NCI-H2029 treated with DMSO at 0.1 percent for 48 hours (cell line): ENCODE measurements around the gene ZBED1.
A peak's percentile ranks its signal among the peaks of the same experiment; 100 is the strongest.
"Not testable (repeated sequence)": the region's sequence is repeated elsewhere in the genome, so short reads cannot be mapped to it uniquely, and the experiment has no call there.

ENCODE experiments used
- DNase-seq: peaks from one replicate; lab custom pipeline; 2025; lab: John Stamatoyannopoulos, UW

The ZBED1 gene

DNA sequence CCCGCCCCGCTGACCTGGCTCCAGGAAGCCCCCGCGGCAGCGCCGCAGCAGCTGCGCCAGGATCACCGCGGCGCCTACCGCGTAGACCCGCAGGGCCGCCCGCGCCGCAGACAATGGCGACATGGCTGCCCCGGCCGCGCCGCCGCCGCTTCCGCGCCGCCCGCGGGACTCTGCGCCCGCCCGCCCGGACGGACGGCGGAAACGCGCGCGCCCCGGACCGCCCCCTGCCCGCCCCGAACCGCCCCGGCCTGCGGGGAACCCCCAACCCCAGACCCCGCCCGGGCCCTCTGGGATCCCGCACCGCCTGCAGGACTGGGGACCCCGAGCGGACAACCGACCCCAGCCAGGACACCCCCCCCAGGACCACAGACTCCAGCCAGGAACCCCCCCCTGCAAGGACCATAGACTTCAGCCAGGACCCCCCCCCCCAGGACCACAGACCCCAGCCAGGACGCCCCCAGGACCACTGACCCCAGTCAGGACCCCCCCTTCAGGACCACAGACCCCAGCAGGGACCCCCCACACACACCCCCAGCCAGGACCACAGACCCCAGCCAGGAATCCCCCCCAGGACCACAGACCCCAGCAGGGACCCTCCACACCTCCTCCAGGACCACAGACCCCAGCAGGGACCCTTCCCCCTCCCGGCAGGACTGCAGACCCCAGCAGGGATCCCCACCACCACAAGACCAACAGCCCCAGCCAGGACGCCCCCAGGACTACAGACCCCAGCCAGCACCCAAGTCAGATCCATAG lies at the start of gene ZBED1, which contains the start of gene DHRSX:
TSS of gene ZBED1 (minus strand) at position 174 of the 756 bp plus-strand sequence. CDS start 10,257 bp downstream, outside the sequence.
TSS of gene DHRSX (minus strand) at position 174 of the 756 bp plus-strand sequence. CDS start at position 123, 51 bp downstream.
- no peak for DNase-seq

DNA sequence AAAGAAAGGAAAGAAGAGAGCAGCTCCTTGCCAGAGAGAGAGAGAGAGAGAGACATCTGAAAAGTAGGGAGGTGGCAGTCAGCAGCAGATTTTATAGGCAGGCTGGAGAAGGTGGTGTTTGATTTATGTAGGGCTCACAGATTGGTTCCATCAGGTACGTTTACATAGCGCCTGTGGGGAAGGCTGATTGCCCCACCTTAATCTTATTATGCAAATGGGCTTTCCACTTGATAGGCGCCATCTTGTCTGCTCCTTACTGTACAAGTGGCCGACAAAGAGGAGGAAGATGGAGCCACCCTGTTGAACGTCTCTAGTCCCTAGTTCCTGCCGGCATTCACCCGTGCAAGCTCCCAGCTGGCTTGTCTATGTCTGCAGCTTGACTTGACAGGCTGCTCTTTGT lies 49.1 kb upstream of the ZBED1 start:
- DNase-seq = peak; percentile 73

DNA sequence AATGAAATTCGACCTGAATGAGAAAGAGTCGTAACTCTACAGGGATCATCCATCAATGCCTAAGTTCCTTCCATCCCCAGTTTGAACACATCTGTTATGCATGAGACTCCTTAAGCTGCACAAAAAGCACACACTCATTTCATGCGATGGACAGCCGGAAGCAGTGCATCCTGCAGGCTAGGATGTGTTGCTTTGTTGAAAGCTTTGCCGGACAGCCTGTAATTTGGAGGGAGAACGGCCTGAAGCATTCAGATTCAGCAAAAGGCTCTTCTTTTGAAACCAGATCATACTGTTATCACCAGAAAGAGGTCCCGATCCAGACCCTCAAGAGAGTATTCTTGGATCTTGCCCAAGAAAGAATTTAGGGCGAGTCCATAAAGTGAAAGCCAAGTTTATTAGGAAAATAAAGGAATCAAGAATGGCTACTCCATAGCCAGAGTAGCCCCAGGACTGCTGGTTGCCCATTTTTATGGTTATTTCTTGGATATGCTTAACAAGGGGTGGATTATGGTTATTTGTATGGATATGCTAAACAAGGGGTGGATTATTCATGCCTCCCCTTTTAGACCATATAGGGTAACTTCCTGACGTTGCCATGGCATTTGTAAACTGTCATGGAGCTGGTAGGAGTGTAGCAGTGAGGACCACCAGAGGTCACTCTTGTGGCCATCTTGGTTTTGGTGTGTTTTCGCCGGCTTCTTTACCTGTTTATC lies 48.1 kb upstream of the ZBED1 start:
- DNase-seq = no peak

DNA sequence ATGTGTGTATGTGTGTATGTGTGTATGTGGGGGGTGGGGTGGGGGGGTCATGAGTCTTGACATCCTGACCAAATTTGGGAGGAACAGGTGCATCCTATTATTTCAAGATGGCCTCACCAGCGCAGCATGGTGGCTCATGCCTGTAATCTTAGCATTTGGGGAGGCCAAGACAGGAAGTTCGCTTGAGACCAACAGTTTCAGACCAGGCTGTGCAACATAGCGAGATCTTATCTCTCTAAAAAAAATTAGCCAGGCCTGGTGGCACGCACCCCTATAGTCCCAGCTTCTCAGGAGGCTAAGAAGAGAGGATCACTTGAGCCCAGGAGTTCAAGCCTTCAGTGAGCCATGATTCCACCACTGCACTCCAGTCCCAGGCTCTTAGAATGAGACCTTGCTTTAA lies 47.0 kb upstream of the ZBED1 start:
- no peak for DNase-seq

DNA sequence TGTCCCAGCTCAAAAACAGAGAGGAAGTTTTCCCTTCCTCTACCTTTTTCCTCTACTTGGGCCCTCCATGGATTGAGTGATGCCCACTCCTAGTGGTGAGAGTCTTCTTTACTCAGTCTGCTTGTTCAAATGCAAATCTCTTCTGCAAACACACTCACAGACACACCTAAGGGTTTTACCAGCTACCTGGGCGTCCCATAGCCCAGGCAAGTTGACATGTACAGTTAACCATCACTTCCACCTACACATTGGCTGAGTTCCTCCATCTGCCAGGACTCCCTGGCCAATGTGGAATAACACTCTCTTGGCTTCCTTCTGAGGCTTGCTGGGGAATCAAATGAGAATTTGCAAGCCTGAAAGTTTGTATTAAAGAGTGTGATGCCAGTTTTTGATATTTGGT lies 45.7 kb upstream of the ZBED1 start:
- DNase-seq = no peak

DNA sequence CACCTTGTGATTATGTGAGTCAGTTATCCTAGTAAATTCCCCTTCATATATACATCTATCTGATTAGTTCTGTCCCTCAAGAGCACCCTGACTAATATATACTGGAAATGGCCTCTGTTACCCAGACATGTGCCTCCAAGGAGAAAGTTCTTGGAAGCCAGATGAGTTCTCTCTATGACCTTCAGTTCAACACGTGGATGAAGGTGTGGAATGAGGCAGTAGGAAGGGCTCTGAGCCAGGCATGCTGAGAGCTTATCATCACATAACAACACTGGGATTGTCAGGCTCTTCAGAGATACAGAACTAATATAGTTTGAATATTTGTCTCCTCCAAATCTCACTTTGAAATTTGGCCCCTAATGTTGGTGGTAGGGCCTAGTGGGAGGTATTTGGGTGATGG lies 44.4 kb upstream of the ZBED1 start:
- no peak for DNase-seq

DNA sequence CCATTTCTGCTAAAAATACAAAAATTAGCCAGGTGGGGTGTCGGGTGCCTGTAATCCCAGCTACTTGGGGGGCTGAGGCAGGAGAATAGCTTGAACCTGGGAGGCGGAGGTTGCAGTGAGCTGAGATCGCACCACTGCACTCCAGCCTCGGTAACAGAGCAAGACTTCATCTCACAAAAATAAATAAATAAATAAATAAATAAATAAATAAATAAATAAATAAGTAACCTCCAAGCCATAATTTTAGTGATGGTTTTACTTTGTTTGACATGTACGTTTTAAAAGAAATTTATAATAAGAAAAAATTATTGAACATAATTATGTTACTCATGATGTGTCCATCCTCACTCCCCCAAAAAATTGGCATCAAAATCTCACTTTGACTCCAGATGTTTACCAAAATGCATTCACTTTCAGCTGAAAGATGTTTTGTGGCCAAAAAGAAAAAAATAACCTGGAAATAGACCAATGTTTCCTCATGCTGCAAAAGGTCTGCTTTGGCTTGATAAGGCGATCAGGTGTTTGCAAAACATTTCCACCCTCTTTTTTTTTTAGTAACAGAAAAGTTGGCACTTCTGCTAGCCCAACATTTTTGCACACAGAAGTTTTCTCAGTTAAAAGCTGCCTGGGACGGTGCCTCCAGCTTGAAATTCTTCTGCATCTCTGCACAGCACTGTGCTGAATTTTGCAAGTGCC lies 42.2 kb upstream of the ZBED1 start:
- DNase-seq = no peak

DNA sequence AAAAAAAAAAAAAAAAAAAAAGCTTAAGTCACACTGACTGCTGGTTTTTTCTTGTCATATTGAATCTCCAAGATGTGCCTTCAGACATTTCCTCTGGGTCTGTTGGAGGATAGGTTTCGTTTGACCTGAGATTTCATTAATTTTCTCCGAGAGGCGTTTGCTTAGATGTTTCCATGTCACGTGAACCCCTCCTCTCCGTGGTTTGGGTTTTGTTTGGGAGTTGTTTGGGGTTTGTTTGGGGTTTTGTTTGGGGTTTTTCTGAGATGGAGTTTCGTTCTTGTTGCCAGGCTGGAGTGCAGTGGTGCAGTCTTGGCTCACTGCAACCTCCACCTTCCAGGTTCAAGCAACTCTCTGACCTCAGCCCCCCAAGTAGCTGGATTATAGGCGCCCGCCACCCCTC lies 40.8 kb upstream of the ZBED1 start:
- DNase-seq = no peak

DNA sequence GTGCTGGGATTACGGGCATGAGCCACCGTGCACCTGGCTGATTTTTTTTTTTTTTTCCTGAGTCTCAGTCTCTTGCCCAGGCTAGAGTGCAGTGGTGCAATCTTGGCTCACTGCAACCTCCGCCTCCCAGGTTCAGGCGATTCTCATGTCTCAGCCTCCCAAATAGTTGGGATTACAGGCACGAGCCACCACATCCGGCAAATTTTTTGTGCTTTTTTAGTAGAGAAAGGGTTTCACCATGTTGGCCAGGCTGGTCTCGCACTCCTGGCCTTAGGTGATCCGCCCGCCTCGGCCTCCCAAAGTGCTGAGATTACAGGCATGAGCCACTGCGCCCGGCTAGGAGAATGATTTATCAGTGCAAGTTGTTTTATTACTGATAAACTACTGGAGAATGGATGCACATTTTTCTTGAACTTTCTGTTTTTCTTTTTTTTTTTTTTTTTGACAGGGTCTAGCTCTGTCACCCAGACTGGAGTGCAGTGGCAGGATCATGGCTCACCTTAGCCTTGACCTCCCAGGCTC lies 39.7 kb upstream of the ZBED1 start:
- no peak for DNase-seq

DNA sequence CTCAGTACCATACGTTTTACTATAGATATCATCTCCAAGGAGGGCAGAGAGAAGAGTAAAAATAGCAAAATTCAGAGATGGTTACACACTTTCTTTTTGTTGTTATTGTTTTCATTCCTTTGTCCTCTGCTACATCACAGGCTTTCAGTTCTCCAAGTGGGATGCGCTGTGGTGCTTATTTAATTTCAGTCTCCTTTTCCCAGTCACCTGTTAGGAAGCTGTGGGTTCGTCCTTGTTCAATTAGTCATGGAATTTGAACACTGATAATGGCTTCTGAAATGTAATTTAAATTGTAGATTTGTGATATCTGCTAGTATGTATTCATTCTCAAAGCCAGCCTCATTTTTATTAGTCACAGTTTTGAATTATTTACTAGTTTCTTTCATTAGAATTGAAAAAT lies 38.8 kb upstream of the ZBED1 start:
- DNase-seq = no peak

DNA sequence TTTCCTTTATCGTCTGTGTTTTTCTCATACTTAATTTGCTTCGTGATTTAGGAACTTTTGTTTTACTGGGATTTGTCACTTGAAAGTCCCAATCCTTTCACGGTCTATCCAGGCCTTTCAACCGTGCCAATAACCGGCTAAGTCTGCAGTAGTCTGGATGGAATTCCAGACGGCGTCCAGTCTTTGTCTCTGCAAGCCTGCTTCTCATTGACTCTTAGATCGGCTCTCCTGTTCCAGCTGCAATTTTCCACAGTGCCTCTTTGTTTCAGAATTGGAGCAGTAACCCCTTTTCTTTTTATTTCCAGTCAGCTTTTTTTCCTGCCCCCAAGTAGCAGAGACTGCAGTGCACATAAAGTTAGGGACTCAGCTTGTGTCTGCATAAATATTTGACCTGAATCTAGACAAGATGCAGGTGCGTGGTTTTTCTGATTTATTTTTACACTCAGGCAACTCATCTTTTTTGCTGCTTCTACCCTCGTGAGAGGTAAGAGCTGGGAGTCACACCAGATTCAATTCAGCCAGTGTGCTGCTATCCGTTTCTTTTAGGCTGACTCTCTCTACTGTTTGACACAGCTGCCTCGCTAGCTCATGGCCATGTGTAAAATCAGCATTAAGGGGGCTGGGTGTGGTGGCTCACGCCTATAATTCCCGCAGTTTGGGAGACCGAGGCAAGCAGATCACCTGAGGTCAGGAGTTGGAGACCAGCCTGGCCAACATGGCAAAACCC lies 37.4 kb upstream of the ZBED1 start:
- no peak for DNase-seq

DNA sequence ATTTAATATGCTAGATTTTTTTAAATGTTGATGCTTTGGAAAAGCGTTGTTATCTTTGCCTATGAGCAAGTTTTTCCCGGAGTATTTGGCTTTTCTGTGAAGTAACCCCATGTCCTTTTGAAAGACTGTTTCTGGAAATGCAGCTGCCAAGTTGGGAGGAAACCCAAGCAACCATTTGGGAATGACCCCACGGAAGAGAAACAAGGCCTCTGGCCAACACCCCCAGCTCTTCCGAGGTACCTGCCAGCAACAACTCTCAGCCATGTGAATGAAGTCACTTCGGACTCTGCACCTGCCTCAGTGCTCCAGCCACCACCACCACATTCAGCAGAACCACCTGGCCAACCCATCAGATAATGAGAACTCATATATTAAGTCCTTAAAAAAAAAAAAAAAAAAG lies 36.2 kb upstream of the ZBED1 start:
- DNase-seq = no peak

DNA sequence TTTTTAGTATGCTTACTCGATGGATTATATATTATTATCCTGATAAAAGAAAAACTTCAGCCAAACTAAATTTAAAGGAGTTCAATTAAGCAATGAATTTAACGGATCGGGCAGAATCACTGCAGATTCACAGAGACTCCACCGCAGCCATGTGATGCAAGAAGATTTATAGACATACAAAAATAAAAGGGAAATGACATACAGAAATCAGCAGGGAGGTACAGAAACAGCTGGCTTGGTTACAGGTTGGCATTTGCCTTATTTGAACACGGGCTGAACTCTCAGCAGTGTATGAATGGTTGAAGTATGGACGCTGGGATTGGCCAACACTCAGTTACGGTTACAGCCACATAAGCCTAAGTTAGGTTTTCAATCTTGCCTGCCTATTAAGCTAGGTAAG lies 35.4 kb upstream of the ZBED1 start:
- DNase-seq = no peak

DNA sequence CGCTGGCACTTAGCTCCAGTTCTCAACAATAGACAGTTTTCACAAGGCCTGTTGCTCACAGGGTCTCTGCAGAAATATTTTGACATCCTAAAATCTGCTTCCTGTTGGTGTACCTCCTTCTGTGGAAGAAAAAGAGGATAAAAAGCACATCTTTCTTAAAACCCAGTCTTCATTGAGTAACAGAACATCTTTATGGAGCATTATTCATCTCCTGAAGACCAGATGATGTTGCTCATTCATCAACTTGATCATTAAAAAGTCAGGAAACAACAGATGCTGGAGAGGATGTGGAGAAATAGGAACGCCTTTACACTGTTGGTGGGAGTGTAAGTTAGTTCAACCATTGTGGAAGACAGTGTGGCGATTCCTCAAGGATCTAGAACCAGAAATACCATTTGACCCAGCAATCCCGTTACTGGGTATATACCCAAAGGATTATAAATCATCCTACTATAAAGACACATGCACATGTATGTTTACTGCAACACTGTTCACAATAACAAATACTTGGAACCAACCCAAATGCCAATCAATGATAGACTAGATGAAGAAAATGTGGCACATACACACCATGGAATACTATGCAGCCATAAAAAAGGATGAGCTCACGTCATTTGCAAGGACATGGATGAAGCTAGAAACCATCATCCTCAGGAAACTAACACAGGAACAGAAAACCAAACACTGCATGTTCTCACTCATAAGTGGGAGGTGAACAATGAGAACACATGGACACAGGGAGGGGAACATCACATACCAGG lies 33.7 kb upstream of the ZBED1 start:
- not testable (repeated sequence) for DNase-seq

DNA sequence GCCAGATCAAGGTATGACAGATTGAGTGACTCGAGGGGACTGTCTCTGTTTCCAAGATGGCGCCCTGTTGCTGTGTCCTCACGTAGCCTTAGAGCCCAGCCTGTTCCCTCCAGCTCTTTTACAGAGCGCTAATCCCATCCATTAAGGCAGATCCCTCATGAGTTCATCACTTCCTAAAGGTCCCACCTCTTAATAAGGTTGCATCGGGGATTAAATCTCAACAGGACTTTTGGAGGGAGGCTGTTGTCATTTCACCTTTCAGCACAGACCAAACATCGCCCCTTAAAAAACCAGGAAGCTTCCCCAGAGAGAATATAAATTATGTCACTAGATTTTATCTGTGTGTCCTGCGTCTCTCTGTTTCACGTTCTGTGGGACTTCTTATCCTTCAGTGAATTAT lies 32.6 kb upstream of the ZBED1 start:
- DNase-seq = no peak

DNA sequence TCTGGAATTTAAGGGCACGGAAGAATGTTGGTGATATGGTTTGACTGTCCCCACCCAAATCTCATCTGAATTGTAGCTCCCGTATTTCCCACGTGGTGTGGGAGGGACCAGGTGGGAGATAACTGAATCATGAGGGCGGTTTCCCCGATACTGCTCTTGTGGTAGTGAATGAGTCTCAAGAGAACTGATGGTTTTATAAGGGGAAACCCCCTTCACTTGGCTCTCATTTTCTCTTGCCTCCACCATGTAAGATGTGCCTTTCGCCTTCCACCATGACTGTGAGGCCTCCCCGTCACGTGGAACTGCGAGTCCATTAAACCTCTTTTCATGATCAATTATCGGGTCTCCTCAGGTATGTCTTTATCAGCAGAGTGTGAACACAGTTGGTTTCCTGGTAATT lies 25.6 kb upstream of the ZBED1 start:
- DNase-seq = no peak

DNA sequence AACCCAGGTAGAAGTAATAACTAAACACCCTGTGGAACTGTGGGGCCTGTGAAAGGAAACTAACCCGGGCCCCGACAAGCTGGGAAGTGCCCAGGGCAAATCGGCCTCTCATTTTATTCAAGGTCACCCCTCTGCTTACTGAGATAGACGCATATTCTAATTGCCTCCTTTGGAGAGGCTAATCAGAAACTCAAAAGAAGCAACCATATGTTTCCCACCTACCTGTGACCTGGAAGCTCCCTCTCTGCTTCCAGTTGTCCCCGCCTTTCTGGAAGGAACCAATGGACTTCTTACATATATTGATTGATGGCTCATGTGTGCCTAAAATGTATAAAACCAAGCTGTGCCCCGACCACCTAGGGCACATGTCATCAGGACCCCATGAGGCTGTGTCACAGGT lies 23.1 kb upstream of the ZBED1 start:
- DNase-seq = no peak

DNA sequence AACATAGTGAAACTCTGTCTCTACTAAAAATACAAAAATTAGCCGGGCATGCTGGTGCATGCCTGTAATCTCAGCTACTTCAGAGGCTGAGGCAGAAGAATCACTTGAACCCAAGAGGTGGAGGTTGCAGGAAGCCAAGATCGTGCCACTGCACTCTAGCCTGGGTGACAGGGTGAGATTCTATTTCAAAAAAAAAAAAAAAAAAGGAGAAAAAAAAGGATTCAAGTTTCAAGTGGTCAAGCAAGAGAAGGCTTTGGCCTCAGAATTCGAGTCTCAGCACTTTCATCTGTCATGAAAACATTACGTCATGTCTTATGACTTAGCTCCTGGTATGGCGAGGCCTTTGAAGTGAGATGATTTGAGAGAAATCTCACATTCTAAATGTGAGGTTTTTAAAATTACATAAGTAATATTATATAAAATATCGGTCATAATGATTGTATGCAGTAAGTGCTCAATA lies 21.2 kb upstream of the ZBED1 start:
- DNase-seq = no peak

DNA sequence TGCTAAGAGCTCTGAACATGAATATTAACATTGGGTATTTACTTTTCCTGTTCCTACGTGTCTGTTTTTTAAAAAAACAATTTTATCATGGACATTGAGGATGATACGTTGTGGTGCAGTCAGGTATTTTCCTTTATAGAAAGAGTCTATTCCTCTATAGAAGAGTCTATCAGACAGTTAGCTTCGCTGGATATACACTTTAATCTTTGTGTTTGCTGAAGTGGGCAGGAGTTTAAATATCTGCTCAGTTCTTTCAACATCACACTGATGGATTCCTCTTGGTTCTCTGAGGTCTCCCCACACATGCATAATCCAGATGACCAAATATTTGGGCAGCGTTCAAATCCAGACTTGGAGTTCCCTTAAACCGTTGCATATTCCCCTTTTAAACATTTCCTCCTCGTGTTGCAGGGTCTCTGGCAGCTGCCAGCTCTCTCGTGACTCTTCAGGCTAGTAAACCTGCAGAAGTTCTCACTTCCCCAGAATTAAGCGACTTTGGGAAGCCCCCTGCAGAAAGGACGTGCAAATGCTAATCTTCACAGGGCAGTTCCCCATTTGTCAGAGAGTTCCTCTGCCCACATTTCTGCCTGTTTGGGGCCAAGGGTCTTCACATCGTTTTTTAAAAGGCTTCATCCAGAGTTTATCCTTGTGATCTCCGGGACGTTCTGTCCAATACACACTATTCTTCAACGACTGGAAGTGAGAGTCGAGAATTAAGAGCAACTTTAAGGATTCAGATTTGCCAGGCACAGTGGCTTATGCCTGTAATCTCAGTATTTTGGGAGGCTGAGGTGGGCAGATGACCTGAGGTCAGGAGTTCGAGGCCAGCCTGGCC lies 20.5 kb upstream of the ZBED1 start:
- no peak for DNase-seq

DNA sequence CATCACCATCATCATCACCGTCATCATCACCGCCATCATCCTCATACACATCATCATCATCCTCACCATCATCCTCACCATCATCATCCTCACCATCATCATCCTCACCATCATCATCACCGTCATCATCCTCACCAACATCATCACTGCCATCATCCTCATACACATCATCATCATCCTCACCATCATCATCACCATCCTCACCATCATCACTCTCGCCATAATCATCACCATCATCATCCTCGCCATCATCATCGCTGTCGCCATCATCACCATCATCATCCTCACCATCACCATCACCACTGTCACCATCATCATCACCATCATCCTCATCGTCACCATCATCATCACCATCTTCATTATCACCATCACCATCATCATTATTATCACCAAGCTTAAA lies 19.8 kb upstream of the ZBED1 start:
- DNase-seq = no peak
